GM12872 (cell line): Measurements from ENCODE around the gene CC2D2A.

Experiments
- TF ChIP-seq, protein P1 (sequence below): IDR thresholded peaks from 3 replicates; pipeline ENCODE4 v1.5.1; 2011; ENCODE audit warnings: low read depth, mild to moderate bottlenecking, low read length, moderate library complexity; ENCODE audit not compliant: insufficient read depth

Gene CC2D2A

DNA sequence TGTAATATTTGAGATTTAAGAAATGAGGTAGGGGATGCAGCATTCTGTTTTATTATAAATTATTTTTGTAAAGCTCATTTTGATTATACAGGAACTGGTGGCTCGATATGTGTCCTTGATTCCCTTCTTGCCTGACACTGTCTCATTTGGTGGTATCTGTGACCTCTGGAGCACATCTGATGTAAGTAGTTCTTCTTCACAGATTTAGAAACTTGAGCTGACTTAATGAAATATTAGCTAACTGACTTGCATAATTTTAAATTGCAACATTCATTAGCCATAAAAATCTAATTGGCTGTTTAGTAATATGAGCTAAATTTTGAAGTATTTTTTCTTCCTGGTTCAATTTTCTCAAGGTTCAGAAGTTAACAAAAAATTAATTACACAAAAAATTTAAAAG lies 116.4 kb downstream of the CC2D2A start:
- TF ChIP-seq, protein P1, sequence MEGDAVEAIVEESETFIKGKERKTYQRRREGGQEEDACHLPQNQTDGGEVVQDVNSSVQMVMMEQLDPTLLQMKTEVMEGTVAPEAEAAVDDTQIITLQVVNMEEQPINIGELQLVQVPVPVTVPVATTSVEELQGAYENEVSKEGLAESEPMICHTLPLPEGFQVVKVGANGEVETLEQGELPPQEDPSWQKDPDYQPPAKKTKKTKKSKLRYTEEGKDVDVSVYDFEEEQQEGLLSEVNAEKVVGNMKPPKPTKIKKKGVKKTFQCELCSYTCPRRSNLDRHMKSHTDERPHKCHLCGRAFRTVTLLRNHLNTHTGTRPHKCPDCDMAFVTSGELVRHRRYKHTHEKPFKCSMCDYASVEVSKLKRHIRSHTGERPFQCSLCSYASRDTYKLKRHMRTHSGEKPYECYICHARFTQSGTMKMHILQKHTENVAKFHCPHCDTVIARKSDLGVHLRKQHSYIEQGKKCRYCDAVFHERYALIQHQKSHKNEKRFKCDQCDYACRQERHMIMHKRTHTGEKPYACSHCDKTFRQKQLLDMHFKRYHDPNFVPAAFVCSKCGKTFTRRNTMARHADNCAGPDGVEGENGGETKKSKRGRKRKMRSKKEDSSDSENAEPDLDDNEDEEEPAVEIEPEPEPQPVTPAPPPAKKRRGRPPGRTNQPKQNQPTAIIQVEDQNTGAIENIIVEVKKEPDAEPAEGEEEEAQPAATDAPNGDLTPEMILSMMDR: no peak

DNA sequence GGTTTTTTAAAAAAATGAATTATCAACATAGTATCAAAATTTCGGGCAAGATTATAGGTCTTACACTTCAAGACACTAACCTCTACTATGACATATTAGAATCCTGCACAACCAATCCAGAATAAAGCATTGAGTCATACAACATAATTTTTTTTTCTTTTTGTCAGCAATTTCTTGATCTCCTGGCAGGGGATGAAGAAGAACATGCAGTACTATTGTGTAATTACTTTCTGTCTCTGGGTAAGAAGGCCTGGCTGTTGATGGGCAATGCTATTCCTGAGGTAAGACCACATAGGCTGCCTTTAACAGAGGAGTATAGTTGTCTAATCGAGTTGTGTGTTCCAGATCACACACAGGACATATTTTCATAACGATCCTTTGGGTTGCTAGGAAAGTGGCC lies 118.0 kb downstream of the CC2D2A start:
- TF ChIP-seq, protein P1: no peak

DNA sequence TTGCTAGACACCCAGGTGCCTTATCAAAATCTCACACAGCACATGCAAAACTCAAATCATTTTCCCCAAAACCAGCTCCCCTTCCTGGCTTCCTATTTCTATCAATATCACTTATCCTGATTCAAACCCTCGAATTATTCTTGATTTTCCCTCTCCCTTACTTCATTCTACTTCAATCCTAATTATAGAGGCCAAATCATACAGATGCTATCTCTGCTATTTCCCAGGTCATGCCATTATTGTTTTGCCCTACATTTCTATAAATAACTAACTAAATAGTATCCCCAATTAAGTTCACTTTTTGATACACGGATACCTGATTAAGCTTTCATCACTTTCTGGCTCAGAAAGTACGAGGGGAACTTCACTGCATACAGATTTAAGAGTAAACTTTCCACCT lies 123.1 kb downstream of the CC2D2A start:
- TF ChIP-seq, protein P1: no peak

DNA sequence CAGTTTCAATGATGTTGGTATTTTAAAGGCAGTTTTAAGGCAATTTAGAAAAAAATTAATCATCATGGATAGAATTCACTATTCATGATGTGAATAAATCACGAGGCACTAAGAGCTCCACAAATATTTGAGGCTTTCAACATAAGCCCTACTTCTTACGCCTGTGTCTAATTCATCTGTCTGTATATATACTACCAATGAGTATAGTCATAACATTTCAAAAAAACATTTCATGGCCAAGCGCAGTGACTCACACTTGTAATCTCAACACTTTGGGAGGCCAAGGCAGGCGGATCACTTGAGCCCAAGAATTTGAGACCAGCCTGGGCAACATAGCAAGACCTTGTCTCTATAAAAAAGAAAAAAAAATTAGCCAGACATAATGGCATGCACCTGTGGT lies 129.0 kb downstream of the CC2D2A start:
- TF ChIP-seq, protein P1: no peak

DNA sequence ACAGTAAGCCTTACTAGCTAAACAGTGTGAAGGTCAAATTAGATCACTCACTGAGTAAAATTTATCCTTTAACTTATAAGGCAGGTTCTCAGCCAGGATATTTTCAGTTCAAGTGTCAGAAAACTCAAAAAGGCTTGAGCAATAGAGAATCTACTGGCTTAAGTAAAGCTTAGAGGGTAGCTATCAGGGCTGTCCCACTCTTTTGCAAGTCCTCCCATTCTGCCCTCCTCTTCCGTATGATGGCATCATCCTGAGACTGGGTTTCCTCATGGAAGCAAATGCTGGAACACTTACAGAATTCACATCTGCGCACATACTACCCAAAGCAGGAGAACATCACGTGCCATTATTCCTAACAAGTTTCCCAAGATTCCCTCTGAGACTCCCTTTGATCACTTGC lies 130.5 kb downstream of the CC2D2A start:
- TF ChIP-seq, protein P1: no peak

DNA sequence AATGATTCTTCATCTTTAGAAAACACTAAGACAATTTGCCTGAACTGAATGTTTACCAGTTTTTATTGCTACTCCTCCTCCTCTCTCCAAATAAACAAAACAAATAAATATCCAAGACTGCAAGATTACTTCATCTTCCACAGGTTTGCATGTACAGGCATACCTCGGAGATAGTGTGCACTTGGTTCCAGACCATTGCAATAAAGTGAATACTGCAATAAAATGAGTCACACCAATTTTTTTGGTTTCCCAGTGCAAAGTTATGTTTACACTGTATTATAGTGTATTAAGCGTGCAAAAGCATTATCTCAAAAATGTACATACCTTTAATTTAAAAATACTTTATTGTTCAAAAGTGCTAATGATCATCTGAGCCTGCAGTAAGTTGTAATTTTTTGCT lies 132.2 kb downstream of the CC2D2A start:
- TF ChIP-seq, protein P1: no peak

DNA sequence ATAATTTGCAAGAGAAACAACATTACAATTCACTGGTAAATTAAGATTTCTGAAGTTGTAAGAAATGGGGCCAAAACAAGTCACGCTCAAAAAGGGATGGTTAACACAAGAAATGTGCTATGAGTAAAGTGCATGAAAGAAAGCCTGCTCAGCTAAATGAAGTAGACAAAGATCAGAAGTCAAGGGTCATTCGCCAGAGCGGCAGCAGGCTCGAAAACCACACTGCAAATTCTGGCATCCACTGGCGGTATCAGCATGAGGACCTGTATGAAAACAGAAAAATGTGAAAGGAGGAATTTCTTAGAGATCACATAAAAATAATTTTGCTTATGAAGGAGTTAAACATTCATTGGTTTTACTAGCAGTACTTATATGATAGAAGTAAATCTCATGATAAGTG lies 135.9 kb downstream of the CC2D2A start:
- TF ChIP-seq, protein P1: no peak

DNA sequence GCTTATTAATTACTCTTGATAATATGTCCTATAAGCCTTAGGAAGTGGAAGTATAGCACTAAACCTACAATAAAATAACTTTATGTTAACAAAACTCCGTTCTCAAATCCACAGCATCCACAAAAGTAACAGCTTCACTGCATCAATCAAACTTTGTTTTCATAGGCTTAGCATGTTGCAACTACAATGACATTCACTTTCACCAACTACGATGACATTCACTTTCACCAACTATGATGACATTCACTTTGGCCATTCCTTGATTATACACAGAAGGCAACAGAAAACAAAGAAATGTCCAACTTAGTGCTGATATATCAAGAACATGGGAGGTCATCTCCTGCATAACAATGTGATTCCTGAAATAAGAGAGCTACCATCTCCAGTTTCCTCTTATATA lies 141.2 kb downstream of the CC2D2A start:
- TF ChIP-seq, protein P1: no peak
